NCI-H748 (cell line): Measurements from ENCODE around the gene NBEAL2.
"Not testable (repeated sequence)": the region's sequence is repeated elsewhere in the genome, so short reads cannot be mapped to it uniquely, and the experiment has no call there.

Experiments
- DNase-seq: peaks from one replicate; lab custom pipeline; 2025; ENCODE audit not compliant: unreplicated experiment; lab: John Stamatoyannopoulos, UW

The NBEAL2 gene

DNA sequence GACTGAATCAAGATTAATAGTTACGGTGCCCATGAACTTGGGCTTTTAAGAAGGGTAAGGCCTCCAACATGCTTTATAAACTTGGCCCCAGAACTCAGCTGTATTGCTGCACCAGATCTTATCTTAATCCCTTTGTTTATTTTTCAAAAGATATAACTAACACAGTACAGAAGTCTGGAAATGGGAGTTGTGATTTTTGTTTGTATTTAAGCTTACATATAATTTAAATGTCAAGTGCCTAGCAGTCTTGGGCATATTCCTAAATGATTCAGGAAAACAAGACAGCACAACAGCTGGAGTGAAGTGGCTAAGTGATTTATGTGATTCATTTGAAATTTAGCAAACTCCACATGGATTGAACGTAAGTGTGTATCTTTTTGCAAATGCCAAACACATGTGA, 56.2 kb downstream of the NBEAL2 start:
- DNase-seq = no peak

- DNase-seq = no peak
Observed at GRCh38 chr3:47036145-47036544, 56.7 kb downstream of the NBEAL2 start.

DNA sequence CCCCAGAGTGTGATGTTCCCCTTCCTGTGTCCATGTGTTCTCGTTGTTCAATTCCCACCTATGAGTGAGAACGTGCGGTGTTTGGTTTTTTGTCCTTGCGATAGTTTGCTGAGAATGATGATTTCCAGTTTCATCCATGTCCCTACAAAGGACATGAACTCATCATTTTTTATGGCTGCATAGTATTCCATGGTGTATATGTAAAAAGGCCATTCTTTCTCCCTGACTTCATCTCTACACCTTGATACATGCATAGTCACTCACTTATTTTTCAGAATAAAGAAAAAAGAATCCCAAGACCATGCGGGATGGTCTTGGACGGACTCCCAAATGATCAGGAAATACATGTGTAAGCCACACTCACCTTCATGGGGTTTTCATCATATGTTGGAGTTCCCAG, 57.8 kb downstream of the NBEAL2 start:
- DNase-seq = not testable (repeated sequence)

DNA sequence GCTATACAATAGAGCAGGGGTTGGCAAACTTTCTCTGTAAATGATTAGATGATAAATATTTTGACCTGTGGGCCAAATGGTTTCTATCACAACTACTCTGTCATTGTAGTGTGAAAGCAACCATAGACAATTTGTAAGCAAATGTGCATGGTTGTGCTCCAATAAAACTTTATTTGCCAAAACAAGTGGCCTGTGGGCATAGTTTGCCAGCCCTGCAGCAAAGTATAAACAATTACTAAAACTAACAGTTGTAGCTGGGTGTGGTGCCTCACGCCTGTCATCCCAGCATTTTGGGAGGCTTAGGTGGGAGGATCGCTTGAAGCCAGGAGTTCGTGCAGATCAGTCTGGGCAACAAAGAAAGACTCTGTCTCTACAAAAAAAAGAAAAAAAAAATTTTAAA, 61.6 kb downstream of the NBEAL2 start:
- no peak for DNase-seq

DNA sequence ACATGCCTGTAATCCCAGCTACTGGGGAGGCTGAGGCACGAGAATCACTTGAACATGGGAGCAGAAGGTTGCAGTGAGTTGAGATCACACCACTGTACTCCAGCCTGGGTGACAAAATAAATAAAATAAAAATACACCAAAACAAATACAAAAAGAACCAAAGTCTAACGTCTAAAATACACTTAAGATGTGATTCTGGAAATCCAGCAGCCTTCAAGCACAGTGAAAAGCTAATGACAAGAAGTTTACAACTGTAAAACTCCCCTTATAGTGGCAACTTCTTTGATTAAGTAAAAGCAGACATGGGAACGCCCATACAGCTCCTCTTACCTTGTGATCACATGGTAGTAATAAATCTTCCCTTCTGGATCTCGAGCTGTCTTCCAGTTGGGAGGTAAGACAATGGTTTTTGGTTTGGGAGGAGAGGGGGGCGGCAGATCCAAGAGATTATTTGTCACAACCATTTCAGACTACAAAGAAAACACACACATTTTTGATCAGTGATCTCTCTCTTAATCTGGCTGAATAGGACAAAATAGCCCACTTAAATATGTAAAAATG, 62.8 kb downstream of the NBEAL2 start:
- no peak for DNase-seq

DNA sequence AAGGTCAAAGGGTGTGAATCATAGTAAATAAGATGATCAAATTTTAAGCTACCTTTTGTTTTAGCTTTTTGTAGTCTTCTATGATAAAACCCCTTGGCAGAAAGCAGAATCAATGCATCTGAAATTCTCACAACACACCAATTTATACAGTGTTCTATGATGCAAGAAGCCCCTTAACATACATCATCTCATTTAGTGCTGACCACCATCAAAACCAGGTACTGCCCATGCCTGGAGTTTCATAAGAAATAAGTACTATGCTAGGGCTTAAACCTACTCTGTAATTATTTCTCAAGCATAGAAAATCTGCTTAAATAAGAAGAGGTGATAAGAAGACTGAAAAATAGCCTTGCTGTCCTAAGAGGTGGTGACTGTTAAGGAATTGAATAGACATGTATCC, 67.6 kb downstream of the NBEAL2 start:
- DNase-seq = no peak

DNA sequence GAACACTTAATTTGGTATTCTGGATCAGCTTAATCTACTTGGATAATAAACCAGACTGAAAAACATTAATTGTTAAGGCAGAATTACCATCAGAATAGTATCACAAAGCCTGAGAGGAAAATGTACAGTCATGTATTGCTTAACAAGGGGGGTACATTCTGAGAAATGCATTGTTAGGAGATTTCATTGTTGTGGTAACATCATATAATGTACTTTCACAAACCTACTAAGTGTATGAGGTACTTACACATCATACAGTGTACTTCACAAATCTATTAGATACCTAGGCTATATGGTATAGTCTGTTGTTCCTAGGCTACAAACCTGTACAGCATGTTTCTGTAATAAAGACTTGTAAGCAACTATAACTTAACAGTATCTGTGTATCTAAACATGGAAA, 68.2 kb downstream of the NBEAL2 start:
- DNase-seq = no peak

DNA sequence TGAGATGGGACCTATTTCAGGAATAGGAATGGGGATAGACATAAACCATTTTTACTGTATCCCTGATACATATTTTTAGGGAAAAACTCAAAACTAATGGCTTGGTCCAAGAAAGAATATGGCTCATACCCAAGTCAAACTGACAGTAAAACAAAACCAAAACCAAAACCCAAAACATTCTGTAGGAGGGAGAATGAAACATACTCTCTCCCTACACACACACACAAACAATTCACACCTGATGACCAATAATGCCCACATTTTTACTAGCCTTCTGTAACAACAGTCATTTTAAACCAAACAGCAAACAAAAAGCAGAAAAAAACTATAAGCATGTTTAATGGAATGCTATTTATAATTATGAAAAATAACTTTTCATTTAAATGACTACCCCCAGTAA, 74.9 kb downstream of the NBEAL2 start:
- DNase-seq = no peak

- DNase-seq = no peak
Observed at GRCh38 chr3:47056705-47057104, 77.2 kb downstream of the NBEAL2 start.

- DNase-seq = no peak
Observed at GRCh38 chr3:47057212-47057671, 77.8 kb downstream of the NBEAL2 start.
